ENCODE results near the gene SKIC2.

DNA sequence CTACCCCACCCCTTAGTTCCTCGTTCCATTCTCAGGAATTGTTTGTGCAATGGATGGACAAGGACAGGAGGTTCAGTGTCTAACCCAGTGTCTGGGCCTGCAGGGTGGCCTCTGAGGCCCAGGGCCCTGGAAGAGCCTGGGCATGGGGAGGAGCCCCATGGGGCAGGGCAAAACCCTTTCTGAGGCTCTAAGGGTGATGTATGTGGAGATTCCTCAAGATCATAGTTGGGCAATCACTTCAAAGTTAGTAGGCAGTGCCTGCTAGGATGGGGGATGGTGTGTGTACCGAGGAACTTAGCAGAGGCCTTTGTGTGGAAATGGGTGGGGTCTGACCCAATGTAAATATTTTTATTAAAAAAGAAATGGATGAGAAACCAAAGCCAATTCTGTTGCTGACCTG is 38.2 kb upstream of the SKIC2 start:
- TF ChIP-seq RAD21 (IDR thresholded peaks at IDR 0.05; ENCODE audit: low read length) (no peak), RCOR1 (IDR thresholded peaks at IDR 0.05; ENCODE audit: insufficient replicate concordance, low read length) (no peak), CTCF (conservative IDR thresholded peaks at IDR 0.05; ENCODE audit: low read depth, low read length) (no peak), CEBPB (IDR thresholded peaks at IDR 0.05; ENCODE audit: low read depth, low read length) (no peak), SMC3 (IDR thresholded peaks at IDR 0.05; ENCODE audit: low read depth, low read length) (no peak), POLR2A (IDR thresholded peaks at IDR 0.05; ENCODE audit: low read depth, low read length) (no peak), FOS (IDR thresholded peaks at IDR 0.05; ENCODE audit: low read depth, low read length) (no peak), MAZ (IDR thresholded peaks at IDR 0.05; ENCODE audit: borderline replicate concordance, low read depth, low read length) (no peak), RFX5 (IDR thresholded peaks at IDR 0.05; ENCODE audit: low read depth, low read length) (no peak), MXI1 (IDR thresholded peaks at IDR 0.05; ENCODE audit: borderline replicate concordance, low read depth, low read length) (no peak), BHLHE40 (IDR thresholded peaks at IDR 0.05; ENCODE audit: low read depth, low read length) (no peak), CHD1 (IDR thresholded peaks at IDR 0.05; ENCODE audit: low read depth, low read length) (no peak)
- TF ChIP-seq, protein P1, sequence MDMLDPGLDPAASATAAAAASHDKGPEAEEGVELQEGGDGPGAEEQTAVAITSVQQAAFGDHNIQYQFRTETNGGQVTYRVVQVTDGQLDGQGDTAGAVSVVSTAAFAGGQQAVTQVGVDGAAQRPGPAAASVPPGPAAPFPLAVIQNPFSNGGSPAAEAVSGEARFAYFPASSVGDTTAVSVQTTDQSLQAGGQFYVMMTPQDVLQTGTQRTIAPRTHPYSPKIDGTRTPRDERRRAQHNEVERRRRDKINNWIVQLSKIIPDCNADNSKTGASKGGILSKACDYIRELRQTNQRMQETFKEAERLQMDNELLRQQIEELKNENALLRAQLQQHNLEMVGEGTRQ (IDR thresholded peaks at IDR 0.05; ENCODE audit: low read depth, low read length): no peak
